Common myeloid progenitor, CD34-positive (primary cell): Measurements from ENCODE around the gene EFCAB3. TPM values are rescaled to one million over a fixed set of nuclear protein-coding genes. Genes with fewer than 3 reads are reported as not detected.

Experiments
- CTCF ChIA-PET: fragments of 350-600 bp; sonication (Branson Sonifier 250); formaldehyde crosslinking; loops from one replicate; lab custom pipeline; 2021; ENCODE audit warnings: antibody characterized with exemption; lab: Charles Lee
- POLR2A ChIA-PET: fragments of 350-600 bp; sonication (Branson Sonifier 250); formaldehyde crosslinking; loops from one replicate; lab custom pipeline; 2021; ENCODE audit warnings: antibody characterized with exemption; lab: Charles Lee
- DNase-seq, 3 donors: peaks; one replicate each; pipeline versions ENCODE4 v3.0.0 to v3.0.0-alpha.2; 2013
- H3K27ac ChIP-seq, 2 experiments: 1 replicate in 1 of 2; 2 replicates in 1 of 2; pipeline ENCODE4 v1.7.0; 2013; ENCODE audit warnings: inconsistent platforms in 2 of 2, low read length in 2 of 2, mild to moderate bottlenecking in 2 of 2, low read depth in 1 of 2, moderate library complexity in 1 of 2; ENCODE audit not compliant: severe bottlenecking in 2 of 2, insufficient read depth in 1 of 2, poor library complexity in 1 of 2
- H3K27me3 ChIP-seq, 5 experiments: replicated peaks in 2 of 5; 1 replicate in 3 of 5; 2 replicates in 2 of 5; pipeline versions ENCODE4 v1.6.1 to v1.7.0; 2013; ENCODE audit warnings: low read length in 4 of 5, mild to moderate bottlenecking in 2 of 5, moderate library complexity in 2 of 5, inconsistent platforms in 1 of 5; ENCODE audit not compliant: insufficient read depth in 5 of 5, control insufficient read depth in 4 of 5
- H3K36me3 ChIP-seq, 4 experiments: 1 replicate in 2 of 4; 2 replicates in 2 of 4; pipeline versions ENCODE4 v1.6.1 to v1.7.0; 2013; ENCODE audit warnings: low read length in 3 of 4, control low read depth in 1 of 4, mild to moderate bottlenecking in 1 of 4; ENCODE audit not compliant: control insufficient read depth in 4 of 4, insufficient read depth in 4 of 4
- H3K4me1 ChIP-seq, 4 experiments: 1 replicate in 3 of 4; 2 replicates in 1 of 4; pipeline versions ENCODE4 v1.6.1 to v1.7.1; 2013; ENCODE audit warnings: low read length in 3 of 4, mild to moderate bottlenecking in 3 of 4, control low read depth in 1 of 4, inconsistent platforms in 1 of 4, moderate library complexity in 1 of 4; ENCODE audit not compliant: control insufficient read depth in 4 of 4, insufficient read depth in 4 of 4; ENCODE audit errors: control extremely low read depth in 1 of 4
- H3K4me3 ChIP-seq, 7 experiments: 1 replicate in 4 of 7; 2 replicates in 3 of 7; pipeline versions ENCODE4 v1.5.1 to v1.7.0; 2013; ENCODE audit warnings: mild to moderate bottlenecking in 7 of 7, low read length in 6 of 7, moderate library complexity in 6 of 7, inconsistent platforms in 2 of 7, low read depth in 2 of 7, control low read depth in 1 of 7; ENCODE audit not compliant: insufficient read depth in 4 of 7, control insufficient read depth in 1 of 7; ENCODE audit errors: extremely low read depth in 1 of 7
- H3K9me3 ChIP-seq, 5 experiments: 1 replicate in 4 of 5; 2 replicates in 1 of 5; pipeline versions ENCODE4 v1.6.1 to v1.7.1; 2013; ENCODE audit warnings: low read length in 4 of 5, mild to moderate bottlenecking in 2 of 5, inconsistent platforms in 1 of 5, low read depth in 1 of 5, moderate library complexity in 1 of 5; ENCODE audit not compliant: control insufficient read depth in 4 of 5, insufficient read depth in 2 of 5; ENCODE audit errors: control extremely low read depth in 1 of 5
- WGBS: methylation state at CpG from one replicate; pipeline ENCODE4 v1.1.5; 2013; ENCODE audit not compliant: insufficient coverage; 5-methylcytosine and 5-hydroxymethylcytosine counted together
- polyA plus RNA-seq: library from polyadenylated mRNA; unstranded; fragments of 120-200 nt; gene quantifications from one replicate; pipeline ENCODE4 v1.2.1, GENCODE V29; 2013

The EFCAB3 gene
- not detected for polyA plus RNA-seq

- H3K4me1 ChIP-seq = no peaks in the 10 kb centered on the region
- H3K4me3 ChIP-seq = no peak within 1 kb of the TSS
- H3K27ac ChIP-seq = no peak within 1 kb of the TSS
- no peak for DNase-seq
- peaks cover 0 to 2% (median 0%) of the 10 kb centered on the region in 5 experiments for H3K27me3 ChIP-seq
- WGBS = 92% methylated on average over 2 of the region's 3 CpGs
- ChIA-PET CTCF (no interaction called here), POLR2A (no interaction called here)
- H3K9me3 ChIP-seq = no peaks in the 10 kb centered on the region
- no peaks in the 10 kb centered on the region for H3K36me3 ChIP-seq
These were observed at the start of gene EFCAB3 for GRCh38 chr17:62380253-62380652. TSS of gene EFCAB3 (plus strand) at chr17:62380553. CDS start at chr17:62382980, 2,427 bp downstream.

DNA sequence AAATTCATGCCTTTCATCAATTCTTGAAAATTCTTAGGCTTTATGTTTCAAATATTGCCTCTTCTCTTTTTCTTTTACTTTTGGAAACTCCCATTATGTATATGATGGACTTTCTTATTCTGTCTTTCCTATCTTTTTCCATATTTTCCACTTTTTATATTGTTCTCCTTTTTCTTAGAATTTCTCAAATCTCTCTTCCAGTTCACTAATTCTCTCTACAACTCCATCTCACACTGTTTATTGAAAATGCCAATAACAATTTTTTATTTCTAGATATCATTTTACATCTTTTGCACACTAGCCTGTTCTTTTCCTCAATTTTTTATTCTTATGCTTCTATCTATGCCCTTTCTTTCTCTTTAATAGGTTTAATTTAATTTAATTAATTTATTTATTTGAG lies 43.8 kb upstream of the EFCAB3 start:
- H3K27me3 ChIP-seq = no peaks in the 10 kb centered on the region
- ChIA-PET CTCF (no interaction called here), POLR2A (no interaction called here)
- no peaks in the 10 kb centered on the region for H3K4me1 ChIP-seq
- no peaks in the 10 kb centered on the region for H3K36me3 ChIP-seq
- no peak overlapping the region for H3K4me3 ChIP-seq
- H3K27ac ChIP-seq = no peak overlapping the region
- no peak for DNase-seq
- peaks cover 0 to 10% (median 4%) of the 10 kb centered on the region in 5 experiments for H3K9me3 ChIP-seq

DNA sequence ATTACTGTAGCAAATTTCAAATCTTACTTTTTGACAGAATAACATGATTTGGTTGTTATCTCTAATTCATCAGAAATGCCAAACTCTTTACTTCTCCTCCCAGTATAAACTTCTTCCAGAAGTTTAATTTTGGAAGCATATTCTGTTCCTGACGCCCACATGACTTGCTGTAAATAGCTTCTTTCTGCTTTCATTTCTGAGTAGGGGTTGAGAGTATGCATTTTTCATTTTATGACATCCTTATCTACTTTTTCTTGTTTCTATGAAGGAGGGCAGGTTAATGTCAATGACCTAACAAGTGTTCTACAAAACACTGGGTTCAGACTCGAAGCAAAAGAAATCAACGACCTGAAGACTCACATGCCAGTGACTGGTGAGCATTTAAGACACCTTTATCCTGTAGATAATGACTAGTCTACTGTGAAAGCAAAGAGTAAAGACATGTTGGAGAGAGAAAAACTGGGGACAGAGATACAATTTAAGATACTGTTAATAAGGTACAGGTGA lies 36.5 kb upstream of the EFCAB3 start:
- Histone ChIP-seq H3K4me1 (no peaks in the 10 kb centered on the region), H3K4me3 (no peak overlapping the region), H3K27me3 (no peaks in the 10 kb centered on the region), H3K27ac (no peak overlapping the region), H3K36me3 (no peaks in the 10 kb centered on the region), H3K9me3 (peaks cover 0 to 2% (median 0%) of the 10 kb centered on the region in 5 experiments)
- POLR2A ChIA-PET = no interaction called here
- DNase-seq = no peak
- WGBS = 80% methylated on average over 2 of the region's 3 CpGs
- CTCF ChIA-PET = no interaction called here

DNA sequence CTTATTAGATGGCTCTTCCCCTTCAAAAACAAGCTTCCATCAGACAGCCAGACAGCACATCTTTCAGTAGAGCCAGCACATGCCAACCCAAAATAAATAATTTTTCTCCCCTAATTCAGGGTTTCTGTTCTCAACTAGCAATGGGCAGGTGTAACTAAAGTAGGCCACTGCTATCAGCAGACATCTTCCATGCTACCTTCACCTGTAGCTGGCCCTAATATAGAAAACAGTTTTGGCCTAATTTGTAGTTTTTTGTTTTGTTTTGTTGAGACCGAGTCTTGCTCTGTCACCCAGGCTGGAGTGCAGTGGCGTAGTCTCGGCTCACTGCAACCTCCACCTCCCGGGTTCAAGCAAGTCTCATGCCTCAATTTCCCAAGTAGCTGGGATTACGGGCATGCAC lies 29.2 kb upstream of the EFCAB3 start:
- Histone ChIP-seq H3K27me3 (no peaks in the 10 kb centered on the region), H3K27ac (no peak overlapping the region), H3K9me3 (no peaks in the 10 kb centered on the region), H3K36me3 (no peaks in the 10 kb centered on the region), H3K4me3 (no peak overlapping the region), H3K4me1 (no peaks in the 10 kb centered on the region)
- ChIA-PET POLR2A (interaction anchor here (0.6 kb wide), 1 partner anchor 25 kb away, joined by 5 read pairs; no protein-coding TSS in a partner anchor), CTCF (no interaction called here)
- no peak for DNase-seq
- 100% methylated on average over 4 of the region's 5 CpGs for whole genome bisulfite sequencing

DNA sequence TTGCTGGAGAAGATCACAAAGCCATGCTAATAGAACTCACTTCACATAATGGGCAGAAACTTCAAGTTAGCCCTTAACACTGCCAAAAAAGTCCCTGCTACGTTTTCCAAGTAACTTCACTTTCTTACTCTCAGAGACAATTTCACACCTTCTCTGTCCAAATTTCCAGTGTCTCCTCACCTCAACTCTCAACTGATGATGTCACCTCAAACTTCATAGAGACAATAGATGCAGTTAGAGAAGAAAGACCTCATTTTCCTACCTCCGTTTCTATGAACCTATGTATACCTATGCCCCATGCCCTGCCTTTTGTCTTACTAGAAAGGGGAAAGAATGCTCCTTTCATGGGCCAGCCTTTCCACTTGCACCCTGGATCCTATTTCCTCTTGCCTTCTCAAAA lies 14.2 kb upstream of the EFCAB3 start:
- ChIA-PET POLR2A (no interaction called here), CTCF (interaction anchor here (0.6 kb wide), 1 partner anchor 17 kb away, joined by 3 read pairs; no protein-coding TSS in a partner anchor)
- H3K4me3 ChIP-seq = no peak overlapping the region
- no peaks in the 10 kb centered on the region for H3K27me3 ChIP-seq
- no peaks in the 10 kb centered on the region for H3K36me3 ChIP-seq
- WGBS = 95% methylated on average over 2 of the region's 2 CpGs
- no peak for DNase-seq
- H3K27ac ChIP-seq = no peak overlapping the region
- H3K9me3 ChIP-seq = peaks cover 0 to 2% (median 0%) of the 10 kb centered on the region in 5 experiments
- H3K4me1 ChIP-seq = no peaks in the 10 kb centered on the region

DNA sequence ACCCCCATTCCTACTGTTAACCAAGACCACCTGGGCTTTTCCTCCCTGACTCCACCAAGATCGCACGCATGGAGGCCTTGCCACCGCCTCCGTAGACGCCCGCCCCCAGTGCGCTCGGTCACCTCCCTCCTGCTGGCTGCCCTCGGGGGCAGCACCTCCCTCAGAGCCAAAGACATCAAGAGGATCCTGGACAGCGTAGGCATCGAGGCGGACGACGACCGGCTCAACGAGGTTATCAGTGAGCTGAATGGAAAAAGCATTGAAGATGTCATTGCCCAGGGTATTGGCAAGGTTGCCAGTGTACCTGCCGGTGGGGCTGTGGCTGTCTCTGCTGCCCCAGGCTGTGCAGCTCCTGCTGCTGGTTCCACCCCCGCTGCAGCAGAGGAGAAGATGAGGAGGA lies 1.2 kb downstream of the EFCAB3 start:
- no peaks in the 10 kb centered on the region for H3K9me3 ChIP-seq
- H3K27me3 ChIP-seq = peaks cover 0 to 2% (median 0%) of the 10 kb centered on the region in 5 experiments
- H3K4me1 ChIP-seq = no peaks in the 10 kb centered on the region
- H3K27ac ChIP-seq = no peak overlapping the region
- H3K4me3 ChIP-seq = no peak overlapping the region
- POLR2A ChIA-PET = no interaction called here
- WGBS = 96% methylated on average over 12 of the region's 18 CpGs
- CTCF ChIA-PET = no interaction called here
- H3K36me3 ChIP-seq = no peaks in the 10 kb centered on the region
- DNase-seq = no peak

DNA sequence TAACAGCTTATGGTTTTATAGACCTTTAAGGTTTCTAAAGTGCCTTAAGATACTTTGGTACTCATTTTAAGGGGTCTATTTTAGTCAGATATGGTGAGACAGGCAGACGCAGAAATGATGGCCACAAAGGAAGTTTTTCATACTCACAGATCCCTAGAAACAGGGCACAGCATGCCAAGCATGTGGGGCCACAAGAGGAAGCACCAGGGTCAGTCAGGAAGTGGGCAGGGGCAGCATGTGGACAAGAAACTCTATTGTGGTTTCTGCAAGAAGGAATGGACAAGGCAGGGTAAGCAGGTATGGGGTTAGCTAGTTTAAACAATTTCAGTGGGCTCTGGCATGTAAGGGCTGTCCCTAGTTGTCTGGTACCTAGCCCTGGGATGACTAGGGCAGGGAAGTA lies 8.5 kb downstream of the EFCAB3 start:
- no peaks in the 10 kb centered on the region for H3K27me3 ChIP-seq
- no peaks in the 10 kb centered on the region for H3K9me3 ChIP-seq
- H3K27ac ChIP-seq = no peak overlapping the region
- no peaks in the 10 kb centered on the region for H3K36me3 ChIP-seq
- POLR2A ChIA-PET = no interaction called here
- CTCF ChIA-PET = interaction anchor here (0.5 kb wide), 1 partner anchor 310 kb away, joined by 3 read pairs; no protein-coding TSS in a partner anchor
- peaks cover 0 to 14% (median 12%) of the 10 kb centered on the region in 4 experiments for H3K4me1 ChIP-seq
- H3K4me3 ChIP-seq = peak overlapping the region in 2 of 7 experiments; percentile 2 to 13
- peak; percentile 12 to 79 (median 64) for DNase-seq
- WGBS = 0% methylated on average over 1 of the region's 1 CpG
